ENCODE measurements around the gene CPE. TPM values are rescaled to one million over a fixed set of nuclear protein-coding genes. Genes with fewer than 3 reads are reported as not detected.
A peak's percentile ranks its signal among the peaks of the same experiment; 100 is the strongest.

Gene CPE
- 100 to 1,000 TPM in 2 of 6 donors, 10 to 100 TPM in 4; 22.9 to 242 (median 65.7) TPM for total RNA-seq
- 100 to 1,000 TPM; 125 to 547 TPM for polyA plus RNA-seq

DNA sequence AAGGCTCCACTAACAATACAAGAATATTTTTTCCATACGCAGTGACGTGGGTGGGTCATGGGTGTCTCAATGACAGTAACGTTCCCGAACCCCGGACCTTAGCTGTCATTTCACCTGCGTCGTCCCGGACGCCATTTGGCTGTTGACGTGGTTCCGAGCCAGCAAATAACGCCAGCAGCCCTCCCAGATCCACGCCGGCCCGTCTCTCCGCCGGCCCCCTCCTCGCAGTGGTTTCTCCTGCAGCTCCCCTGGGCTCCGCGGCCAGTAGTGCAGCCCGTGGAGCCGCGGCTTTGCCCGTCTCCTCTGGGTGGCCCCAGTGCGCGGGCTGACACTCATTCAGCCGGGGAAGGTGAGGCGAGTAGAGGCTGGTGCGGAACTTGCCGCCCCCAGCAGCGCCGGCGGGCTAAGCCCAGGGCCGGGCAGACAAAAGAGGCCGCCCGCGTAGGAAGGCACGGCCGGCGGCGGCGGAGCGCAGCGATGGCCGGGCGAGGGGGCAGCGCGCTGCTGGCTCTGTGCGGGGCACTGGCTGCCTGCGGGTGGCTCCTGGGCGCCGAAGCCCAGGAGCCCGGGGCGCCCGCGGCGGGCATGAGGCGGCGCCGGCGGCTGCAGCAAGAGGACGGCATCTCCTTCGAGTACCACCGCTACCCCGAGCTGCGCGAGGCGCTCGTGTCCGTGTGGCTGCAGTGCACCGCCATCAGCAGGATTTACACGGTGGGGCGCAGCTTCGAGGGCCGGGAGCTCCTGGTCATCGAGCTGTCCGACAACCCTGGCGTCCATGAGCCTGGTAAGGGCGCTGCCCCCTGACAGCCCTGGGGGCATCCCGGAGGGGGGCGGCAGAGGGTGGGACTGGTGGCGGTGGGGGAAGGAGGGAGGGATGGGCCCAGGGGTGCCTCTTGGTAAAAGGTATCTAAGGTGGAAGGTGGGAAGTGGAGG, at the start of gene CPE:
Gene CPE, plus strand, starts transcription at position 264 of the 933 bp plus-strand sequence. Its CDS starts 214 bp downstream, at position 478.
- Histone ChIP-seq H3K27me3 (no peaks in the 10 kb centered on the region), H3K4me3 (peak within 1 kb of the TSS; percentile 32 to 67 (median 51)), H3K4me1 (peaks cover 0 to 12% (median 0%) of the 10 kb centered on the region in 3 donors), H3K36me3 (no peaks in the 10 kb centered on the region), H3K27ac (peak within 1 kb of the TSS; percentile 14 to 83 (median 58)), H3K9me3 (no peaks in the 10 kb centered on the region)
- WGBS, 2 donors, result 0 to 1% methylated on average over 72 to 82 of the region's 82 CpGs
- TF ChIP-seq, protein P1, sequence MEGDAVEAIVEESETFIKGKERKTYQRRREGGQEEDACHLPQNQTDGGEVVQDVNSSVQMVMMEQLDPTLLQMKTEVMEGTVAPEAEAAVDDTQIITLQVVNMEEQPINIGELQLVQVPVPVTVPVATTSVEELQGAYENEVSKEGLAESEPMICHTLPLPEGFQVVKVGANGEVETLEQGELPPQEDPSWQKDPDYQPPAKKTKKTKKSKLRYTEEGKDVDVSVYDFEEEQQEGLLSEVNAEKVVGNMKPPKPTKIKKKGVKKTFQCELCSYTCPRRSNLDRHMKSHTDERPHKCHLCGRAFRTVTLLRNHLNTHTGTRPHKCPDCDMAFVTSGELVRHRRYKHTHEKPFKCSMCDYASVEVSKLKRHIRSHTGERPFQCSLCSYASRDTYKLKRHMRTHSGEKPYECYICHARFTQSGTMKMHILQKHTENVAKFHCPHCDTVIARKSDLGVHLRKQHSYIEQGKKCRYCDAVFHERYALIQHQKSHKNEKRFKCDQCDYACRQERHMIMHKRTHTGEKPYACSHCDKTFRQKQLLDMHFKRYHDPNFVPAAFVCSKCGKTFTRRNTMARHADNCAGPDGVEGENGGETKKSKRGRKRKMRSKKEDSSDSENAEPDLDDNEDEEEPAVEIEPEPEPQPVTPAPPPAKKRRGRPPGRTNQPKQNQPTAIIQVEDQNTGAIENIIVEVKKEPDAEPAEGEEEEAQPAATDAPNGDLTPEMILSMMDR (IDR thresholded peaks at IDR 0.05), result peak; percentile 27 to 47 (median 43)
- ATAC-seq (peak; percentile 98 to 99 (median 98)), FAIRE-seq (no peak), DNase-seq (peak; percentile 76 to 93 (median 84))
- intact Hi-C loops (cut with DNase I), result no loop called here

DNA sequence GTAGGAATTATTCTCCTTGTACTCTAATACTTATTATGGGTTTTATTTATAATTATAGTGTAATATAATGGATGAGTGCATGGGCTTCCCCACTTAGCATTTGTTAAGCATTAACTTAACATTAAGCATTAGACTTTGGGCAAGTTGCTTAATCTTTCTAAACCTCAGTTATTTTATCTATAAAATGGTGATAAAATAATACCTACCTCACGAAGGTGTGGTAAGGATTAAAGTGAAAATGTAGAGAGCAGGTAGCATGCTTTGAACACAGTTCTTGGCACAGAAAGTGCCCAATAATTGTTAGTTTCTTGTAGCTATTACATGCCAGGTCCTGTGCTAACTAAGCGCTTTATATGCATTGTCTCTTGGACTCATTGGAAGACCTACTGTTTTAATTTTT, 48.7 kb upstream of the CPE start:
- Histone ChIP-seq H3K36me3 (no peaks in the 10 kb centered on the region), H3K4me3 (no peak overlapping the region), H3K27me3 (no peaks in the 10 kb centered on the region), H3K4me1 (peaks cover 8 to 31% (median 29%) of the 10 kb centered on the region in 3 donors), H3K9me3 (no peaks in the 10 kb centered on the region), H3K27ac (no peak overlapping the region)
- intact Hi-C loops (cut with DNase I), result no loop called here
- FAIRE-seq (no peak), DNase-seq (no peak), ATAC-seq (no peak)
- TF ChIP-seq, protein P1 (IDR thresholded peaks at IDR 0.05), result no peak
- WGBS, 2 donors, result 57 to 65% methylated on average over 2 of the region's 2 CpGs

DNA sequence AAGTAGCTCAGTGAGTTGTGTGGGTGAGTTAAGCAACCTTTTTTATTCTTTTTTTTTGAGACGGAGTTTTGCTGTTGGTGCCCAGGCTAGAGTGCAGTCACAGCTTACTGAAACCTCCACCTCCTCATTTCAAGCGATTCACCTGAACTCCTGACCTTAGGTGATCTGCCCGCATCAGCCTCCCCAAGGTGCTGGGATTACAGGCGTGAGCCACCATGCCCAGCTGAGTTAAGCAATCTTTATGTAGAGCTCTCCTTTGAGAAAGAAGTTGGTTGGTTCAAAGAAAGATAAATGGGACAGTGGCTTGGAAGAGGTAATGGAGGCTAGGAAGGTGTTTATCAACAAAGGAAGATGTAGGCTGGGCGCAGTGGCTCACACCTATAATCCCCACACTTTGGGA, 48.1 kb upstream of the CPE start:
- no peaks in the 10 kb centered on the region for H3K9me3 ChIP-seq
- no peaks in the 10 kb centered on the region for H3K27me3 ChIP-seq
- DNase-seq (no peak), FAIRE-seq (no peak), ATAC-seq (no peak)
- no peaks in the 10 kb centered on the region for H3K36me3 ChIP-seq
- H3K4me3 ChIP-seq, result no peak overlapping the region
- no peak overlapping the region for H3K27ac ChIP-seq
- 87 to 88% methylated on average over 5 of the region's 5 CpGs for WGBS, 2 donors
- intact Hi-C loops (cut with DNase I), result no loop called here
- TF ChIP-seq, protein P1 (IDR thresholded peaks at IDR 0.05), result no peak
- peaks cover 8 to 30% (median 29%) of the 10 kb centered on the region in 3 donors for H3K4me1 ChIP-seq

DNA sequence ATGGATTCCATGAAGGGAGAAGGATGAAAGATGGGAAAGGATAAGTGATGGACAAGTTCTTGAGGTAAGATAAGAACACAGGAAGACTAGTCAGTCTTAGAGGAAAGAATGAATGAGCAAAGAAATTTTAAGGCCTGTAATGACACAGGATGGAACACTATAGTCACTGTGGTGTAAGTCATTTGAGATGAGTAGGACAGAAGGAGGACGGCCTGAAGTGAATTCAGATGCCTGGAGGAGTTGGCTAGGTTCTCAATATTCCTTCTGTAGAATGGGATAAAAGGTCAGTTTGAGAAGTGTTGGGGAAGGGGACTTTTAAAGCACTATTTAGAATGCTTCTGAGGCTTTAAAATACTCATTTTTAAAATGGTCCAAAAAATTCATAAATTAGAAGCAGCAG, 47.4 kb upstream of the CPE start:
- no peak for ATAC-seq
- intact Hi-C loops (cut with DNase I), result no loop called here
- 92 to 96% methylated on average over 1 of the region's 1 CpG for WGBS, 2 donors

More for the DNA sequence above, 47.4 kb upstream of the CPE start:
- Histone ChIP-seq H3K27me3 (no peaks in the 10 kb centered on the region), H3K36me3 (no peaks in the 10 kb centered on the region), H3K4me1 (peaks cover 8 to 29% (median 23%) of the 10 kb centered on the region in 3 donors), H3K27ac (no peak overlapping the region), H3K9me3 (no peaks in the 10 kb centered on the region), H3K4me3 (no peak overlapping the region)
- DNase-seq (no peak), FAIRE-seq (no peak)
- TF ChIP-seq, protein P1 (IDR thresholded peaks at IDR 0.05), result no peak

Data from pancreas (tissue), 10 donors.